Endothelial cell of umbilical vein (primary cell): Measurements from ENCODE around the gene MTLN. TPM values are rescaled to one million over a fixed set of nuclear protein-coding genes. Genes with fewer than 3 reads are reported as not detected.
"Not testable (repeated sequence)": the region's sequence is repeated elsewhere in the genome, so short reads cannot be mapped to it uniquely, and the experiment has no call there.

Experiments
- BruUV-seq: library from RNA; stranded (reverse); fragments of 400-500 nt; replicated peaks from 2 replicates; lab custom pipeline; 2021; lab: Mats Ljungman, UMichigan
- CTCF ChIA-PET: fragments of 300-600, 350-600 bp; sonication (Branson Sonifier 250); formaldehyde crosslinking; loops from one replicate; lab custom pipeline; 2021; ENCODE audit warnings: antibody characterized with exemption, inconsistent platforms; lab: Charles Lee
- POLR2A ChIA-PET: fragments of 300-600, 350-600 bp; sonication (Branson Sonifier 250); formaldehyde crosslinking; loops from one replicate; lab custom pipeline; 2021; ENCODE audit warnings: antibody characterized with exemption, inconsistent platforms; lab: Charles Lee
- DNase-seq: peaks from one replicate; pipeline ENCODE4 v3.0.0-alpha.2; 2011; ENCODE audit warnings: low read depth, low spot score
- FAIRE-seq: peaks from 2 replicates; lab custom pipeline; 2011; peaks lifted over from hg19 to GRCh38; lab: Jason Lieb, UNC
- H2AFZ ChIP-seq: 2 replicates; pipeline ENCODE4 v1.6.0; 2012; ENCODE audit warnings: low read depth, low read length, control low read depth, inconsistent platforms
- H3K27ac ChIP-seq: 2 replicates; pipeline ENCODE4 v1.5.1; 2011; ENCODE audit warnings: low read depth, mild to moderate bottlenecking, control low read depth, low read length, moderate library complexity; ENCODE audit not compliant: insufficient read depth
- H3K27me3 ChIP-seq, 2 experiments: 2 replicates each; pipeline versions ENCODE4 v1.6.0 to v1.6.1; 2011; ENCODE audit warnings: low read length in 2 of 2, mixed read lengths in 1 of 2; ENCODE audit not compliant: control insufficient read depth in 2 of 2, insufficient read depth in 2 of 2
- H3K36me3 ChIP-seq, 2 experiments: 2 replicates in 1 of 2; 3 replicates in 1 of 2; pipeline ENCODE4 v1.5.1; 2011; ENCODE audit warnings: low read length in 2 of 2, mild to moderate bottlenecking in 1 of 2, moderate library complexity in 1 of 2; ENCODE audit not compliant: control insufficient read depth in 2 of 2, insufficient read depth in 2 of 2; ENCODE audit errors: extremely low read depth in 1 of 2
- H3K4me1 ChIP-seq: 3 replicates; pipeline ENCODE4 v1.5.1; 2011; ENCODE audit warnings: mild to moderate bottlenecking, low read length; ENCODE audit not compliant: control insufficient read depth, insufficient read depth; ENCODE audit errors: extremely low read depth
- H3K4me2 ChIP-seq: 2 replicates; pipeline ENCODE4 v1.6.1; 2011; ENCODE audit warnings: low read length, control low read depth, mixed read lengths; ENCODE audit not compliant: insufficient read depth
- H3K4me3 ChIP-seq, 3 experiments: fragments of 200-600 bp in 1 of 3; sonication (generic), shearing (Covaris generic) in 1 of 3; replicated peaks in 1 of 3; 2 replicates each; pipeline ENCODE4 v1.5.1; 2011 to 2016; ENCODE audit warnings: control low read depth in 3 of 3, low read length in 3 of 3, mild to moderate bottlenecking in 2 of 3, inconsistent platforms in 1 of 3, low read depth in 1 of 3, moderate library complexity in 1 of 3; ENCODE audit not compliant: insufficient read depth in 1 of 3
- H3K79me2 ChIP-seq: 2 replicates; pipeline ENCODE4 v1.6.0; 2012; ENCODE audit warnings: low read length, inconsistent platforms; ENCODE audit not compliant: control insufficient read depth, insufficient read depth
- H3K9ac ChIP-seq: replicated peaks from 2 replicates; pipeline ENCODE3; 2011; ENCODE audit warnings: low read length, control low read depth; ENCODE audit not compliant: insufficient read depth; ENCODE audit errors: extremely low read depth
- H3K9me1 ChIP-seq: replicated peaks from 3 replicates; pipeline ENCODE4 v1.6.0; 2011; ENCODE audit warnings: mild to moderate bottlenecking, low read length; ENCODE audit not compliant: control insufficient read depth, insufficient read depth; ENCODE audit errors: extremely low read depth
- H3K9me3 ChIP-seq: replicated peaks from 2 replicates; pipeline ENCODE4 v1.5.1; 2012; ENCODE audit warnings: low read length, inconsistent platforms; ENCODE audit not compliant: control insufficient read depth, insufficient read depth
- H4K20me1 ChIP-seq: replicated peaks from 2 replicates; pipeline ENCODE3; 2011; ENCODE audit warnings: mild to moderate bottlenecking, low read length; ENCODE audit not compliant: control insufficient read depth, insufficient read depth; ENCODE audit errors: extremely low read depth
- dilution Hi-C: fragments of 300-500 bp; cut with MboI; formaldehyde crosslinking; loops from one replicate; pipeline ENCODE4 v1.15.0; 2019; ENCODE audit warnings: low sequenced_read_pairs; ENCODE audit not compliant: extremely low pct_ligation_motif_present
- intact Hi-C: fragments of 100-400 bp; cut with micrococcal nuclease; formaldehyde crosslinking; loops from one replicate; pipeline ENCODE4 v1.10.0; 2022
- polyA plus RNA-seq, 4 experiments: library from polyadenylated mRNA; depleted of rRNA in 3 of 4; stranded (reverse) in 3 of 4; unstranded in 1 of 4; fragments of >200 nt; gene quantifications; 2 replicates each; pipeline versions ENCODE4 v1.2.1 to v1.2.3, GENCODE V29; 2011 to 2012; ENCODE audit warnings: missing spikeins in 1 of 4
- total RNA-seq: library from RNA; stranded (reverse); gene quantifications from 2 replicates; pipeline ENCODE4 v1.2.3, GENCODE V29; 2021

MTLN gene
- total and polyA plus RNA-seq, 2 donors (not counting 3 experiments of a cell fraction or from before 2014, with no cell fraction given) = 34.4 to 46.0 TPM

DNA sequence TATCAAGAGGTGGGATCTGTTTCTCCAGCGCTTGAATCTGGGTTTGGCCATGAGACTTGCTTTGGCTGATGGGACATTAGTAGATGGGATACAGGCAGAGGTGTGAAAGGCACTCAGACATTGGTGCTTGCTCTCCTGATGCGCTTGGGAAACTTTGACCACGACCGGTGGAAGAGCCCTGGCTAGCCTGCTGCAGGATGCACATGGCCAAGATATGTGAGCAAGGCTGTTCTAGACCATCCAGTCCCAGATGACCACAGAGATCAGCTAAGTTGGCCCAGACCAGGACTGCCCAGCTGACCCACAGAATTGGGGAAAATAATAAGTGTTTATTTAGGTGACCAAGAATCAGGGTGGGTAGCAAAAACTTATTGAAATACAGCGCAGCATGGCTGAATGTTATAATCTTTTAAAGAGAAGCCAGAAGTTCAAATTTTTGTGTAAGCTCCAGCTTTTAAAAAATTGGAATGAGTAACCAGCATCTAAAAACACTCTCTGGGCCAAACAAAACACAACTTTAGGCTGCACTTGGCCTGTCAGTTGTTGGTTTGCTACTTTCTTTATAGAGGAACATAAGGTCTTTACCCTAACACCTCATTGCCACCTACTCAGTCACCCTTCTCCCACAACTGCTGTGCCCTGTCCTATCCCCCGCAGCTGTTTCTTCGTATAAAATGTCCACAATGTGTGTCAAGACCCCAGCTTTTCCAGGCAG lies 35.9 kb upstream of the MTLN start:
- H3K9me1 ChIP-seq, H3K27me3 ChIP-seq, H3K79me2 ChIP-seq, DNase-seq, H4K20me1 ChIP-seq, POLR2A ChIA-PET, FAIRE-seq, intact Hi-C loops, H3K9me3 ChIP-seq, H3K9ac ChIP-seq, H3K27ac ChIP-seq, BruUV-seq, H3K4me3 ChIP-seq, H3K4me2 ChIP-seq, H3K36me3 ChIP-seq, H3K4me1 ChIP-seq, CTCF ChIA-PET, dilution Hi-C loops, H2AFZ ChIP-seq: not testable (repeated sequence)

DNA sequence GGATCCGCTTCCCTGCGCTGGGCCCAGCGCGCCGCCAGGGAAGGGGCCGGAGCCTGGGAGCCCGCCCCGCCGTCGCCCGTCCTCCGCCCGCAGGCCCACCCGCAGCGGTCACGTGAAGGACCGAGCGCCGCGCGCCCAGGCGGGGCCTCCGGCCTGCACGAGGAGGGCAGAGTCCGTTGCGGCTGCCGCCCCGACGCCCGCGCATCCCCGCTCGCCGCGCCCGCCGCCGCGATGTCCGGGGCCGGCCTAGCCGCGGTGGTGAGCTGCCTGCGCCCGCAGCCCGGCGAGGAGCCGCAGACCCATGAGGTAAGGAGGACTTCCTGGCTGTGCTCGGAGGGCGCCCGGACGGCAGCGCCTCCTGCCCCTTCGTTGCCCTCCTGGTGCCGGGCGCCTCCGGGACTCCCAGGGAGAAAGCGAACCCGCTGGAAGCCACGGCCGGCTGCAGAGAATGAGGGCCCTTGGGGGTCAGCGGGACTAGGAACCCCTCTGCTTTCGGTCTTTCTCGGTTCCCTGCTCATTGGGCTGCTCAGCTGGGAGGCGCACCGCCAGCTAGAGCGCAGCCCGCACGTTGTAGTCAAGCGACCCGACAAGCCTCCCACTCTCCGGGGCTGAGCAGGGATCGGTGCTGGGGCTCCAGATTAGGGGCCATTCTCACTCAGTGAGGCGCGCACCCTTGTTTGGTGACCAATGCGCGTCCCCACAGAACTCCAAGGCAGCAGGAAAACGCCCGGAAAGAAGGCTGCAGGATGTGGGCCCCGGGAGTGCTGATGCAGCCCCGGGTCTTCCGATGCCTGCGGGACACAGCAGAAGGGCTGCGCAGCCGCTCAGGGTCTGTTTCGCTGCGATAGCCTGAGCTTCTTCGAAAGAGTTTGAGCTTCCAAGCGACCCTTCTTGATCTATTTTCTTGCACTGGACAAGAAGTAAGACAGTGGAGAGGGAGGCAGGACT lies 33.4 kb upstream of the MTLN start:
- dilution Hi-C loops, H4K20me1 ChIP-seq, H3K27me3 ChIP-seq, H3K9me3 ChIP-seq, H3K27ac ChIP-seq, FAIRE-seq, BruUV-seq, H3K4me1 ChIP-seq, H3K4me2 ChIP-seq, CTCF ChIA-PET, H3K79me2 ChIP-seq, H3K9me1 ChIP-seq, H3K36me3 ChIP-seq, H2AFZ ChIP-seq, DNase-seq, H3K9ac ChIP-seq, intact Hi-C loops, POLR2A ChIA-PET, H3K4me3 ChIP-seq: not testable (repeated sequence)

DNA sequence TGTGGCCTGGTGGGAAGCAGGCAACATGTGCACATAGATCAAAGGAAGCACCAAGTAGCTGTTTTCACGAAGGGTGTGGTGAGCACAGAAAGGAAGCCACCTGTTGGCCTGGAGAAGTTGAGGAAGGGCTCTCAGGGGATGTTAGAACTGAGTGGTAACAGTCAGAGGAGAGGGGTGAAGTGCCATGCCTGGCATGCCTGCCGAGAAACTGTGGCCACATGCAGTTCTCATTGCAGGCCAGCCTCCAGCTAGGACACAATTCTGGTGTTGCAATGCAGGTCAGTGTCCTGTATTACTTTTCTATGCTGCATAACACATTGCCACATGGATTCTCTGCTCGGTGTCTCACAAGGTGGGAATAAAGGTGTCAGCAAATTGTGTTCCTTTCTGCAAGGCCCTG lies 30.9 kb upstream of the MTLN start:
- H3K4me3 ChIP-seq, H3K79me2 ChIP-seq, H2AFZ ChIP-seq, BruUV-seq, H3K4me1 ChIP-seq, CTCF ChIA-PET, dilution Hi-C loops, H3K27me3 ChIP-seq, DNase-seq, FAIRE-seq, H3K36me3 ChIP-seq, H3K9me1 ChIP-seq, H4K20me1 ChIP-seq, H3K9me3 ChIP-seq, POLR2A ChIA-PET, H3K9ac ChIP-seq, H3K4me2 ChIP-seq, H3K27ac ChIP-seq, intact Hi-C loops: not testable (repeated sequence)

DNA sequence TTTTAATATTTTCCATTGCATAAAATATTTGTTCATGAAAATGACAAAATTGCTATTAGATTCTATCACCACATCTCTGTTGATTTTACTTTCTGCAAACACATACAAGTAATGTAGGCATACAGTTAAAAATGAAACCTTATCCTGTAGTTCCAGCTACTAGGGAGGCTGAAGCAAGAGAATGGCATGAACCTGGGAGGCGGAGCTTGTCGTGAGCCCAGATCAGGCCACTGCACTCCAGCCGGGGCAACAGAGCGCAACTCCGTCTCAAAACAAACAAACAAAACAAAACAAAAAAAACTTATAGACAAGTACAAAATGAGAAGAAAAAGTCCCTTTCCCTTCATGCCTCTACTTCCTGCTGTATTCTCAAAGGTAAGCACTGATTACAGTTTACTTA lies 22.2 kb upstream of the MTLN start:
- H3K9me3 ChIP-seq, H3K36me3 ChIP-seq, FAIRE-seq, H3K79me2 ChIP-seq, H3K4me3 ChIP-seq, H3K27ac ChIP-seq, H2AFZ ChIP-seq, POLR2A ChIA-PET, H3K4me2 ChIP-seq, H3K4me1 ChIP-seq, intact Hi-C loops, dilution Hi-C loops, DNase-seq, H4K20me1 ChIP-seq, H3K27me3 ChIP-seq, BruUV-seq, H3K9ac ChIP-seq, CTCF ChIA-PET, H3K9me1 ChIP-seq: not testable (repeated sequence)
